Panc1 (cell line): ENCODE measurements around the gene MAMSTR. TPM values are rescaled to one million over a fixed set of nuclear protein-coding genes. Genes with fewer than 3 reads are reported as not detected.

Source experiments
- ATAC-seq: fragments of 200-7000 bp; cut with Tn5 transposase; 2 replicates; pipeline ENCODE4 v1.9.1; 2020; ENCODE audit warnings: mild to moderate bottlenecking, moderate library complexity
- BruUV-seq: library from RNA; stranded (reverse); fragments of 400-500 nt; replicated peaks from 2 replicates; lab custom pipeline; 2021; lab: Mats Ljungman, UMichigan
- CTCF ChIA-PET: fragments of 300-600 bp; sonication (Branson Sonifier 250); formaldehyde crosslinking; loops from one replicate; lab custom pipeline; 2022; ENCODE audit warnings: antibody characterized with exemption; lab: Charles Lee
- POLR2A ChIA-PET: fragments of 300-600 bp; sonication (Branson Sonifier 250); formaldehyde crosslinking; loops from one replicate; lab custom pipeline; 2022; ENCODE audit warnings: antibody characterized with exemption; lab: Charles Lee
- DNase-seq: peaks from one replicate; pipeline ENCODE4 v3.0.0-alpha.2; 2010; ENCODE audit warnings: low read depth, low spot score
- H3K27ac ChIP-seq: 2 replicates; pipeline ENCODE4 v1.5.1; 2011; ENCODE audit warnings: mild to moderate bottlenecking, low read length, inconsistent platforms
- H3K27me3 ChIP-seq: fragments of 200-500 bp; sonication (Bioruptor generic); 2 replicates; pipeline ENCODE4 v1.6.0; 2014; ENCODE audit warnings: low read length, inconsistent platforms; ENCODE audit not compliant: control insufficient read depth, insufficient read depth
- H3K36me3 ChIP-seq: fragments of 200-500 bp; sonication (Bioruptor generic); 2 replicates; pipeline ENCODE4 v1.5.1; 2014; ENCODE audit warnings: inconsistent platforms, mild to moderate bottlenecking, low read length, moderate library complexity; ENCODE audit not compliant: control insufficient read depth, insufficient read depth
- H3K4me1 ChIP-seq: 2 replicates; pipeline ENCODE4 v1.5.1; 2011; ENCODE audit warnings: inconsistent platforms, mild to moderate bottlenecking, low read length, moderate library complexity; ENCODE audit not compliant: control insufficient read depth, insufficient read depth
- H3K4me3 ChIP-seq, 2 experiments: 2 replicates each; pipeline ENCODE4 v1.5.1; 2011 to 2012; ENCODE audit warnings: low read depth in 2 of 2, low read length in 2 of 2, mild to moderate bottlenecking in 2 of 2, inconsistent platforms in 1 of 2, moderate library complexity in 1 of 2
- H3K9me3 ChIP-seq: fragments of 200-500 bp; sonication (Bioruptor generic); 2 replicates; pipeline ENCODE4 v1.5.1; 2014; ENCODE audit warnings: low read depth, mild to moderate bottlenecking, inconsistent platforms, low read length, moderate library complexity; ENCODE audit not compliant: control insufficient read depth, insufficient read depth
- CTCF ChIP-seq: fragments of 450-650 bp; IDR thresholded peaks from 2 replicates; pipeline ENCODE4 v1.5.1; 2017; ENCODE audit warnings: mild to moderate bottlenecking
- POLR2AphosphoS5 ChIP-seq: IDR thresholded peaks from 2 replicates; pipeline ENCODE4 v1.6.1; 2012; ENCODE audit warnings: mild to moderate bottlenecking, low read depth, low read length, moderate library complexity
- REST ChIP-seq, 2 experiments: IDR thresholded peaks; 2 replicates each; pipeline ENCODE4 v1.6.1; 2011 to 2012; ENCODE audit warnings: low read depth in 2 of 2, control low read depth in 1 of 2, low read length in 1 of 2, mild to moderate bottlenecking in 1 of 2, moderate library complexity in 1 of 2; ENCODE audit not compliant: insufficient read depth in 1 of 2
- SIN3A ChIP-seq: IDR thresholded peaks from 2 replicates; pipeline ENCODE4 v1.6.1; 2012; ENCODE audit warnings: low read depth, mild to moderate bottlenecking, low read length, moderate library complexity, borderline replicate concordance; ENCODE audit not compliant: insufficient read depth
- TCF7L2 ChIP-seq: IDR thresholded peaks from 2 replicates; pipeline ENCODE4 v1.6.1; 2011; ENCODE audit warnings: mild to moderate bottlenecking, low read depth, low read length, inconsistent platforms
- in situ Hi-C: cut with HindIII; loops from 2 replicates; pipeline ENCODE4 v1.10.0; 2016; ENCODE audit warnings: low sequenced_read_pairs, low pct_unique_long_range_greater_than_20kb
- intact Hi-C: fragments of 100-400 bp; cut with micrococcal nuclease; formaldehyde crosslinking; loops from one replicate; pipeline ENCODE4 v1.10.0; 2022; ENCODE audit not compliant: unreplicated experiment
- total RNA-seq: library from RNA; stranded (reverse); gene quantifications from one replicate; pipeline ENCODE4 v1.2.1, GENCODE V29; 2021; ENCODE audit not compliant: unreplicated experiment

Gene MAMSTR
- total RNA-seq, 1 experiment from 2014 or later, result 3.3 TPM

GRCh38 chr19:48749571-48750198 is 30.2 kb upstream of the MAMSTR start:
- Histone ChIP-seq H3K4me3 (no peak overlapping the region), H3K27me3 (no peaks in the 10 kb centered on the region), H3K9me3 (no peaks in the 10 kb centered on the region), H3K27ac (no peak overlapping the region), H3K4me1 (no peaks in the 10 kb centered on the region; the same call in 1 of the 2 replicates), H3K36me3 (peaks cover 5% of the 10 kb centered on the region; the same call in 1 of the 2 replicates)
- DNase-seq (no peak), ATAC-seq (no peak)
- ChIA-PET CTCF (no interaction called here), POLR2A (no interaction called here)
- TF ChIP-seq REST (IDR thresholded peaks at IDR 0.05; ENCODE audit: insufficient read depth in 1 of 2, low read depth in 2 of 2, low read length in 1 of 2) (no peak), CTCF (no peak), POLR2AphosphoS5 (no peak), TCF7L2 (no peak)
- intact Hi-C loops, result no loop called here
- BruUV-seq, result no TSS peak
- in situ Hi-C loops, result no loop called here

- ChIA-PET POLR2A (no interaction called here), CTCF (no interaction called here)
- Histone ChIP-seq H3K9me3 (no peaks in the 10 kb centered on the region), H3K27me3 (no peaks in the 10 kb centered on the region), H3K4me1 (no peaks in the 10 kb centered on the region; the same call in 1 of the 2 replicates), H3K27ac (peak within 1 kb of the TSS; percentile 54), H3K4me3 (peak within 1 kb of the TSS; percentile 50 to 53), H3K36me3 (peaks cover 1% of the 10 kb centered on the region; the same call in 1 of the 2 replicates)
- TF ChIP-seq TCF7L2 (no peak), SIN3A (no peak), POLR2AphosphoS5 (no peak), REST (IDR thresholded peaks at IDR 0.05; ENCODE audit: insufficient read depth in 1 of 2, low read depth in 2 of 2, low read length in 1 of 2) (no peak), CTCF (no peak)
- no TSS peak for BruUV-seq
- in situ Hi-C loops, result no loop called here
- intact Hi-C loops, result no loop called here
- DNase-seq (peak; percentile 48), ATAC-seq (peak; percentile 94)
Observed at GRCh38 chr19:48746738-48747575, 27.4 kb upstream of the MAMSTR start, which contains the start of gene IZUMO1. Gene IZUMO1 (minus strand): TSS chr19:48746909. CDS start chr19:48745859, 1,050 bp downstream.
